Endodermal cell (in vitro differentiated cells): Measurements from ENCODE around the gene BRWD1. TPM values are rescaled to one million over a fixed set of nuclear protein-coding genes. Genes with fewer than 3 reads are reported as not detected.

Experiments
- DNase-seq: peaks from one replicate; pipeline ENCODE4 v3.0.0-alpha.2; 2017
- H3K27ac ChIP-seq: 2 replicates; pipeline ENCODE4 v1.5.1; 2013; ENCODE audit warnings: mild to moderate bottlenecking, low read depth, low read length, moderate library complexity
- H3K27me3 ChIP-seq: 2 replicates; pipeline ENCODE4 v1.6.1; 2013; ENCODE audit warnings: mild to moderate bottlenecking, low read length, moderate library complexity; ENCODE audit not compliant: insufficient read depth, control insufficient read depth, poor library complexity, severe bottlenecking
- H3K36me3 ChIP-seq: 2 replicates; pipeline ENCODE4 v1.7.0; 2013; ENCODE audit warnings: mild to moderate bottlenecking, low read length, moderate library complexity; ENCODE audit not compliant: control insufficient read depth, insufficient read depth
- H3K4me1 ChIP-seq: one replicate; pipeline ENCODE4 v1.7.0; 2013; ENCODE audit warnings: low read length; ENCODE audit not compliant: control insufficient read depth, insufficient read depth
- H3K4me3 ChIP-seq: 2 replicates; pipeline ENCODE4 v1.5.1; 2013; ENCODE audit warnings: mild to moderate bottlenecking, low read length, moderate library complexity
- H3K9ac ChIP-seq: 2 replicates; pipeline ENCODE4 v1.6.1; 2013; ENCODE audit warnings: mild to moderate bottlenecking, low read length, moderate library complexity; ENCODE audit not compliant: poor library complexity, severe bottlenecking; ENCODE audit errors: extremely low read depth
- H3K9me3 ChIP-seq: 2 replicates; pipeline ENCODE4 v1.6.1; 2013; ENCODE audit warnings: mild to moderate bottlenecking, low read length, moderate library complexity; ENCODE audit not compliant: control insufficient read depth
- H3K27ac Mint-ChIP-seq: 2 replicates; pipeline ENCODE4 v1.8.0; 2020; ENCODE audit warnings: mixed read lengths
- H3K27me3 Mint-ChIP-seq: 2 replicates; pipeline ENCODE4 v1.8.0; 2021; ENCODE audit warnings: mild to moderate bottlenecking, mixed read lengths; ENCODE audit not compliant: insufficient read depth
- H3K36me3 Mint-ChIP-seq: 2 replicates; pipeline ENCODE4 v1.8.0; 2020; ENCODE audit warnings: low read depth, mixed read lengths
- H3K4me1 Mint-ChIP-seq: 2 replicates; pipeline ENCODE4 v1.8.0; 2020; ENCODE audit warnings: mixed read lengths
- H3K4me3 Mint-ChIP-seq: 2 replicates; pipeline ENCODE4 v1.8.0; 2020; ENCODE audit warnings: mild to moderate bottlenecking, moderate library complexity, mixed read lengths
- H3K9me3 Mint-ChIP-seq: 2 replicates; pipeline ENCODE4 v1.8.0; 2020; ENCODE audit warnings: mild to moderate bottlenecking, mixed read lengths
- CTCF ChIP-seq: fragments of 200-600 bp; sonication (generic); conservative IDR thresholded peaks from 2 replicates; pipeline ENCODE4 v1.5.0; 2021; ENCODE audit warnings: antibody characterized with exemption, mild to moderate bottlenecking
- WGBS, 2 experiments: methylation state at CpG; one replicate each; pipeline versions ENCODE4 v1.1.5 to v1.1.7; 2013; ENCODE audit warnings: missing lambda C conversion rate in 2 of 2, mixed read lengths in 1 of 2; ENCODE audit not compliant: insufficient coverage in 1 of 2, insufficient read length in 1 of 2; 5-methylcytosine and 5-hydroxymethylcytosine counted together
- total RNA-seq, 2 donors: library from RNA; stranded (reverse); fragmentation: NEBNext Ultra II Directional in 1 of 2; extraction: Animal tissue kit (Norgen Biotek cat#: 25700) in 1 of 2; gene quantifications; 2 replicates in 1 of 2; 3 replicates in 1 of 2; pipeline ENCODE4 v1.2.1, GENCODE V29; 2021

BRWD1 gene
- total RNA-seq, 2 donors from 2014 or later, result 64.7 to 76.1 TPM

GRCh38 chr21:39265603-39266002 is 47.8 kb downstream of the BRWD1 start:
- WGBS, 2 experiments, result 0 to 50% methylated on average over 1 to 2 of the region's 2 CpGs
- no peak for DNase-seq
- no peaks in the 10 kb centered on the region for H3K9me3 Mint-ChIP-seq
- H3K9me3 ChIP-seq, result peaks cover 3% of the 10 kb centered on the region
- no peaks in the 10 kb centered on the region for H3K27me3 Mint-ChIP-seq
- H3K27me3 ChIP-seq, result no peaks in the 10 kb centered on the region
- peaks cover under 1% of the 10 kb centered on the region for H3K4me1 Mint-ChIP-seq
- peaks cover 91% of the 10 kb centered on the region for H3K36me3 ChIP-seq
- H3K36me3 Mint-ChIP-seq, result peaks cover 79% of the 10 kb centered on the region
- TF ChIP-seq CTCF, result no peak
- H3K27ac Mint-ChIP-seq, result no peak overlapping the region
- no peak overlapping the region for H3K4me3 ChIP-seq
- no peak overlapping the region for H3K4me3 Mint-ChIP-seq
- H3K4me1 ChIP-seq, result no peaks in the 10 kb centered on the region
- no peak overlapping the region for H3K9ac ChIP-seq
- H3K27ac ChIP-seq, result no peak overlapping the region

GRCh38 chr21:39263372-39263771 is 50.1 kb downstream of the BRWD1 start:
- no peaks in the 10 kb centered on the region for H3K27me3 Mint-ChIP-seq
- H3K27ac ChIP-seq, result no peak overlapping the region
- no peak overlapping the region for H3K9ac ChIP-seq
- no peaks in the 10 kb centered on the region for H3K27me3 ChIP-seq
- H3K9me3 ChIP-seq, result peaks cover 3% of the 10 kb centered on the region
- no peak overlapping the region for H3K4me3 ChIP-seq
- H3K36me3 Mint-ChIP-seq, result peaks cover 64% of the 10 kb centered on the region
- no peak for DNase-seq
- peaks cover 10% of the 10 kb centered on the region for H3K4me1 Mint-ChIP-seq
- H3K4me3 Mint-ChIP-seq, result no peak overlapping the region
- H3K4me1 ChIP-seq, result peaks cover under 1% of the 10 kb centered on the region
- no peak overlapping the region for H3K27ac Mint-ChIP-seq
- peaks cover 79% of the 10 kb centered on the region for H3K36me3 ChIP-seq
- no peaks in the 10 kb centered on the region for H3K9me3 Mint-ChIP-seq
- 97 to 100% methylated on average over 2 of the region's 2 CpGs for WGBS, 2 experiments
- no peak for TF ChIP-seq CTCF

- DNase-seq, result no peak
- 79 to 81% methylated on average over 2 to 4 of the region's 4 CpGs for WGBS, 2 experiments
- Mint-ChIP-seq H3K27ac (no peak overlapping the region), H3K9me3 (no peaks in the 10 kb centered on the region), H3K4me1 (peaks cover 20% of the 10 kb centered on the region), H3K4me3 (no peak overlapping the region), H3K27me3 (no peaks in the 10 kb centered on the region), H3K36me3 (peaks cover 52% of the 10 kb centered on the region)
- H3K9me3 ChIP-seq, result peaks cover 3% of the 10 kb centered on the region
- peaks cover 3% of the 10 kb centered on the region for H3K4me1 ChIP-seq
- H3K9ac ChIP-seq, result no peak overlapping the region
- H3K27ac ChIP-seq, result no peak overlapping the region
- peaks cover 80% of the 10 kb centered on the region for H3K36me3 ChIP-seq
- no peak overlapping the region for H3K4me3 ChIP-seq
- H3K27me3 ChIP-seq, result no peaks in the 10 kb centered on the region
- no peak for TF ChIP-seq CTCF
These were observed 55.2 kb downstream of the BRWD1 start for GRCh38 chr21:39258207-39258606.
